ENCODE results near the gene ADGRB2.

The ADGRB2 gene

GRCh38 chr1:31798086-31798432 lies 33.9 kb upstream of the ADGRB2 start:
- in situ Hi-C loops (cut with HindIII; ENCODE audit: low pct_ligation_motif_present, low sequenced_read_pairs): no loop called here
- no peak for DNase-seq
- Histone ChIP-seq H3K4me3 (ENCODE audit: low read depth, low read length) (peak overlapping the region; percentile 93), H3K27me3 (replicated peaks) (no peaks in the 10 kb centered on the region), H3K36me3 (replicated peaks) (peaks cover 23% of the 10 kb centered on the region), H3K27ac (peak overlapping the region; percentile 60)
- TF ChIP-seq, protein P1, sequence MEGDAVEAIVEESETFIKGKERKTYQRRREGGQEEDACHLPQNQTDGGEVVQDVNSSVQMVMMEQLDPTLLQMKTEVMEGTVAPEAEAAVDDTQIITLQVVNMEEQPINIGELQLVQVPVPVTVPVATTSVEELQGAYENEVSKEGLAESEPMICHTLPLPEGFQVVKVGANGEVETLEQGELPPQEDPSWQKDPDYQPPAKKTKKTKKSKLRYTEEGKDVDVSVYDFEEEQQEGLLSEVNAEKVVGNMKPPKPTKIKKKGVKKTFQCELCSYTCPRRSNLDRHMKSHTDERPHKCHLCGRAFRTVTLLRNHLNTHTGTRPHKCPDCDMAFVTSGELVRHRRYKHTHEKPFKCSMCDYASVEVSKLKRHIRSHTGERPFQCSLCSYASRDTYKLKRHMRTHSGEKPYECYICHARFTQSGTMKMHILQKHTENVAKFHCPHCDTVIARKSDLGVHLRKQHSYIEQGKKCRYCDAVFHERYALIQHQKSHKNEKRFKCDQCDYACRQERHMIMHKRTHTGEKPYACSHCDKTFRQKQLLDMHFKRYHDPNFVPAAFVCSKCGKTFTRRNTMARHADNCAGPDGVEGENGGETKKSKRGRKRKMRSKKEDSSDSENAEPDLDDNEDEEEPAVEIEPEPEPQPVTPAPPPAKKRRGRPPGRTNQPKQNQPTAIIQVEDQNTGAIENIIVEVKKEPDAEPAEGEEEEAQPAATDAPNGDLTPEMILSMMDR (IDR thresholded peaks at IDR 0.05; ENCODE audit: low read depth, low read length, missing control alignments): no peak

GRCh38 chr1:31797216-31797615 lies 33.1 kb upstream of the ADGRB2 start:
- H3K27me3 ChIP-seq (replicated peaks): no peaks in the 10 kb centered on the region
- H3K4me3 ChIP-seq (ENCODE audit: low read depth, low read length): peak overlapping the region; percentile 93
- peak overlapping the region; percentile 60 for H3K27ac ChIP-seq
- TF ChIP-seq, protein P1 (IDR thresholded peaks at IDR 0.05; ENCODE audit: low read depth, low read length, missing control alignments): no peak
- in situ Hi-C loops (cut with HindIII; ENCODE audit: low pct_ligation_motif_present, low sequenced_read_pairs): no loop called here
- H3K36me3 ChIP-seq (replicated peaks): peaks cover 29% of the 10 kb centered on the region
- DNase-seq: no peak

DNA sequence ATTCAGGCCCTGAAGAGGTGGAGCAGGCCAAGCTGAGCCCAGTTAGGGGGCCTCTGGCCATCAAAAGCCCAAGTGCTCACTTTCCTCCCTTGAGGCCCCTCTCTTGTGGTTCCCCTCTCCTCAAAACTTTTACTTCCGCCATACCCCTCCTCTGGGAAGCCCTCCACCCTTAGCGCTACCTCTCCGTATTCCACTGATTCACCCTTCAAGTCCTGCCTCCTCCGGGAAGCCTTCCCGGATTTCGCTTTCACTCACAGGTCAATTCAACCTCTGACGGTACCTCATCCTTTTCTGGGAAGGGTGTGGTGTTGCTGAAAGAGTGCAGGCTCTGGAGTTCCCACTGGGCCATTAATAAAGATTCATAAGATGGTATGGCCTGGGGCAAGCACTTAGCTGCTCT lies 32.6 kb upstream of the ADGRB2 start:
- in situ Hi-C loops (cut with HindIII; ENCODE audit: low pct_ligation_motif_present, low sequenced_read_pairs): no loop called here
- DNase-seq: no peak
- peak overlapping the region; percentile 93 for H3K4me3 ChIP-seq (ENCODE audit: low read depth, low read length)

GRCh38 chr1:31795801-31796621 lies 31.9 kb upstream of the ADGRB2 start:
- peak; percentile 86 for DNase-seq
- Histone ChIP-seq H3K27ac (peak overlapping the region; percentile 14), H3K36me3 (replicated peaks) (peaks cover 41% of the 10 kb centered on the region), H3K4me3 (ENCODE audit: low read depth, low read length) (peak overlapping the region; percentile 93), H3K27me3 (replicated peaks) (no peaks in the 10 kb centered on the region)
- TF ChIP-seq, protein P1 (IDR thresholded peaks at IDR 0.05; ENCODE audit: low read depth, low read length, missing control alignments): peak; percentile 42
- in situ Hi-C loops (cut with HindIII; ENCODE audit: low pct_ligation_motif_present, low sequenced_read_pairs): no loop called here

More for the DNA sequence above, 32.6 kb upstream of the ADGRB2 start:
- TF ChIP-seq, protein P1 (IDR thresholded peaks at IDR 0.05; ENCODE audit: low read depth, low read length, missing control alignments): no peak
- no peaks in the 10 kb centered on the region for H3K27me3 ChIP-seq (replicated peaks)
- peaks cover 34% of the 10 kb centered on the region for H3K36me3 ChIP-seq (replicated peaks)
- peak overlapping the region; percentile 14 for H3K27ac ChIP-seq

DNA sequence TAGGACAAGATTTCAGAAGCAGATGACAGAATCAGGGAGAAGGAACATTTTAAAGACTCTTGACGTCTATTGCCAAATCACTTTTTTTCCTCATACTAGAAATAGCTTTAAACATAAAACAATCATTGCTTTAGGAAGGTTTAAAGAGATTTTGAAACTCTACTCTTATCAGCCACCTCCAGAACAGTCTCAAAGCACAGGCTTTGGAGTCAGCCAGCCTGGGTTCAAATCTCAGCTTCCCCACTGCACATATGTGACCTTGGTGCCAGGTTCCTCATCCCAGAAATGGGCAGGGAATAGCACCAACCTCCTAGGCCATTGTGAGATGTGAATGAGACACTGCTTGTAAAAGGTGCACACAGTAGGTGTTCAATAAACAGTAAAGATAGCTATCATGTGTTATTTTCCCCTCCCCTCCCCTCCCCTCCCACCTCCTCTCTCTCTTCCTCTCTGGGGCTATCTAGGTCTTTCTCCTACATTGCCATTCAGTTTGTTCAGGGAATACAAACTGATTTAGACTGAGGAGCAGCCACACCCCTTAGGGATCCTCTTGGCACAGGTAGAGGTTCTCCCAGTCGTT lies 31.0 kb upstream of the ADGRB2 start:
- TF ChIP-seq, protein P1 (IDR thresholded peaks at IDR 0.05; ENCODE audit: low read depth, low read length, missing control alignments): no peak
- in situ Hi-C loops (cut with HindIII; ENCODE audit: low pct_ligation_motif_present, low sequenced_read_pairs): no loop called here
- Histone ChIP-seq H3K27me3 (replicated peaks) (no peaks in the 10 kb centered on the region), H3K4me3 (ENCODE audit: low read depth, low read length) (peak overlapping the region; percentile 93), H3K36me3 (replicated peaks) (peaks cover 41% of the 10 kb centered on the region), H3K27ac (no peak overlapping the region)
- DNase-seq: no peak
